K562 (cell line): ENCODE measurements around the gene UNC80. TPM values are rescaled to one million over a fixed set of nuclear protein-coding genes. Genes with fewer than 3 reads are reported as not detected.

Experiments
- ATAC-seq: fragments of 200-7000 bp; cut with Tn5 transposase; 3 replicates; pipeline ENCODE4 v1.9.1; 2020; ENCODE audit warnings: moderate library complexity
- BruUV-seq: library from RNA; stranded (reverse); fragments of 400-500 nt; replicated peaks from 2 replicates; lab custom pipeline; 2021; lab: Mats Ljungman, UMichigan
- CTCF ChIA-PET: fragments of 300-600 bp; formaldehyde crosslinking; extraction: SDS; loops from one replicate; lab custom pipeline; 2021; ENCODE audit warnings: low intra/inter-chr PET ratio; lab: Yijun Ruan, JAX
- POLR2A ChIA-PET: fragments of 300-600, 350-650 bp; sonication (Branson Sonifier 250); formaldehyde crosslinking; extraction: SDS; loops from one replicate; lab custom pipeline; 2021; ENCODE audit warnings: antibody characterized with exemption, inconsistent platforms; lab: Yijun Ruan, JAX
- DNase-seq, 4 experiments: peaks; one replicate each; pipeline versions ENCODE4 v3.0.0 to v3.0.0-alpha.2; 2011 to 2018; ENCODE audit warnings: low spot score in 3 of 4, mixed read lengths in 3 of 4; ENCODE audit errors: extremely low read depth in 1 of 4
- FAIRE-seq: peaks from 2 replicates; lab custom pipeline; 2011; peaks lifted over from hg19 to GRCh38; lab: Jason Lieb, UNC
- H2AFZ ChIP-seq: 2 replicates; pipeline ENCODE4 v1.6.0; 2011; ENCODE audit warnings: low read depth, low read length, control low read depth, inconsistent platforms
- H3K27ac ChIP-seq: fragments of 200-600 bp; 3 replicates; pipeline ENCODE4 v1.8.0; 2011; ENCODE audit warnings: low read depth, mild to moderate bottlenecking, control low read depth, inconsistent platforms, low read length, moderate library complexity, mixed read lengths; ENCODE audit errors: extremely low read depth
- H3K27me3 ChIP-seq, 2 experiments: fragments of 300-600 bp in 1 of 2; 2 replicates in 1 of 2; 3 replicates in 1 of 2; pipeline versions ENCODE4 v1.6.0 to v1.8.0; 2011; ENCODE audit warnings: inconsistent platforms in 2 of 2, low read length in 2 of 2, mild to moderate bottlenecking in 1 of 2, mixed read lengths in 1 of 2, moderate library complexity in 1 of 2; ENCODE audit not compliant: control insufficient read depth in 2 of 2, insufficient read depth in 2 of 2
- H3K36me3 ChIP-seq: fragments of 300-600 bp; 3 replicates; pipeline ENCODE4 v1.8.0; 2011; ENCODE audit warnings: mild to moderate bottlenecking, low read length, inconsistent platforms; ENCODE audit not compliant: control insufficient read depth, insufficient read depth
- H3K4me1 ChIP-seq, 2 experiments: fragments of 200-600 bp in 1 of 2; replicated peaks in 1 of 2; 2 replicates in 1 of 2; 3 replicates in 1 of 2; pipeline versions ENCODE4 v1.5.1 to v1.8.0; 2011; ENCODE audit warnings: inconsistent platforms in 2 of 2, low read length in 2 of 2, mild to moderate bottlenecking in 1 of 2, mixed read lengths in 1 of 2, moderate library complexity in 1 of 2; ENCODE audit not compliant: control insufficient read depth in 2 of 2, insufficient read depth in 2 of 2
- H3K4me2 ChIP-seq: 2 replicates; pipeline ENCODE4 v1.6.1; 2011; ENCODE audit warnings: low read length, control low read depth, inconsistent platforms, mixed read lengths; ENCODE audit not compliant: insufficient read depth
- H3K4me3 ChIP-seq: fragments of 200-600 bp; sonication (generic), shearing (Covaris generic); 2 replicates; pipeline ENCODE4 v1.5.1; 2016; ENCODE audit warnings: control low read depth, inconsistent platforms
- H3K79me2 ChIP-seq: fragments of 200-600 bp; 3 replicates; pipeline ENCODE4 v1.8.0; 2011; ENCODE audit warnings: low read length, inconsistent platforms; ENCODE audit not compliant: control insufficient read depth, insufficient read depth
- H3K9ac ChIP-seq, 2 experiments: 2 replicates each; pipeline versions ENCODE4 v1.6.0 to v1.6.1; 2011; ENCODE audit warnings: low read depth in 2 of 2, low read length in 2 of 2, control low read depth in 1 of 2, inconsistent platforms in 1 of 2, mild to moderate bottlenecking in 1 of 2, mixed read lengths in 1 of 2; ENCODE audit not compliant: insufficient read depth in 1 of 2
- H3K9me1 ChIP-seq: one replicate; pipeline ENCODE4 v1.6.0; 2011; ENCODE audit warnings: inconsistent platforms, mild to moderate bottlenecking, low read length, moderate library complexity; ENCODE audit not compliant: control insufficient read depth, insufficient read depth
- H3K9me3 ChIP-seq: replicated peaks from 2 replicates; pipeline ENCODE4 v1.5.1; 2011; ENCODE audit warnings: low read depth, low read length, inconsistent platforms; ENCODE audit not compliant: control insufficient read depth, insufficient read depth
- H4K20me1 ChIP-seq: replicated peaks from 2 replicates; pipeline ENCODE4 v1.6.1; 2011; ENCODE audit warnings: low read length, inconsistent platforms, mixed read lengths; ENCODE audit not compliant: control insufficient read depth, insufficient read depth
- CEBPZ ChIP-seq: fragments of 150-350 bp; IDR thresholded peaks from 2 replicates; pipeline ENCODE4 v1.6.1; 2014; ENCODE audit warnings: low read depth, mild to moderate bottlenecking, low read length, borderline replicate concordance
- ETV6 ChIP-seq, 3 experiments: fragments of 150-350 bp in 1 of 3; sonication (generic) in 1 of 3; formaldehyde crosslinking in 1 of 3; IDR thresholded peaks; 2 replicates each; pipeline versions ENCODE4 v1.6.1 to v1.8.0; 2014 to 2022; ENCODE audit warnings: borderline replicate concordance in 2 of 3, low read depth in 2 of 3, antibody characterized with exemption in 1 of 3, low read length in 1 of 3, mild to moderate bottlenecking in 1 of 3, missing genetic modification reagents in 1 of 3
- HSF4 ChIP-seq: fragments of 250-450 bp; sonication (Bioruptor Pico); IDR thresholded peaks from 2 replicates; pipeline ENCODE4 v2.1.2; 2022; ENCODE audit warnings: mild to moderate bottlenecking, moderate library complexity, borderline replicate concordance
- SLC30A9 ChIP-seq: fragments of 250-450 bp; sonication (Bioruptor Pico); IDR thresholded peaks from 2 replicates; pipeline ENCODE4 v1.8.0; 2022; ENCODE audit warnings: mild to moderate bottlenecking, moderate library complexity
- SMARCB1 ChIP-seq: IDR thresholded peaks from 2 replicates; pipeline ENCODE4 v1.6.1; 2011; ENCODE audit warnings: improper control_type of control experiment, low read depth; ENCODE audit not compliant: insufficient read length
- ZNF311 ChIP-seq: fragments of 250-450 bp; sonication (Bioruptor Pico); IDR thresholded peaks from 2 replicates; pipeline ENCODE4 v1.4.0; 2020; ENCODE audit warnings: mild to moderate bottlenecking, moderate library complexity
- ZNF717 ChIP-seq: fragments of 250-450 bp; sonication (Bioruptor Pico); IDR thresholded peaks from 2 replicates; pipeline ENCODE4 v1.5.0; 2021
- WGBS: fragments of 100-300 bp; shearing (Covaris generic); methylation state at CpG from one replicate; pipeline ENCODE4 v1.1.6; 2016; ENCODE audit warnings: low coverage, mixed read lengths; ENCODE audit not compliant: insufficient coverage; ENCODE audit errors: missing lambda C conversion rate; 5-methylcytosine and 5-hydroxymethylcytosine counted together
- in situ Hi-C: fragments of 300-500 bp; cut with MboI; formaldehyde crosslinking; loops from 4 replicates; pipeline ENCODE4 v1.15.0; 2018; ENCODE audit warnings: inconsistent platforms, mixed read lengths
- intact Hi-C: fragments of 100-400 bp; cut with micrococcal nuclease; formaldehyde crosslinking; loops from 2 replicates; pipeline ENCODE4 v1.14.2; 2022
- polyA plus RNA-seq, 8 experiments: library from polyadenylated mRNA; depleted of rRNA in 4 of 8; stranded (reverse) in 5 of 8; unstranded in 3 of 8; fragments of >200 nt; fragmentation: Nextera tagmentation in 2 of 8; fragmentation: Illumina TruSeq in 1 of 8; extraction: Ambion mirVana in 2 of 8; extraction: Trizol in 1 of 8; gene quantifications; 2 replicates each; pipeline versions ENCODE4 v1.2.1 to v1.2.3, GENCODE V29; 2011 to 2014; ENCODE audit warnings: inconsistent platforms in 1 of 8, missing spikeins in 1 of 8
- small RNA-seq: library from RNA; depleted of rRNA; stranded (forward); fragments of <200 nt; gene quantifications from one replicate; pipeline ENCODE3, GENCODE V24; 2014
- total RNA-seq, 7 experiments: library from RNA; depleted of rRNA in 6 of 7; stranded (reverse); fragments of >200 nt in 6 of 7; fragmentation: Illumina TruSeq in 2 of 7; extraction: Trizol in 2 of 7; gene quantifications; 2 replicates each; pipeline versions ENCODE4 v1.2.1 to v1.2.3, GENCODE V29; 2011 to 2021; ENCODE audit warnings: low replicate concordance in 1 of 7

UNC80 gene
- total and polyA plus RNA-seq, 9 of the 15 experiments (the other 6 are each of a cell fraction or from before 2014, with no cell fraction given) = under 0.01 to 0.04 (median 0.01) TPM; not detected in 5

- 46% methylated on average over 2 of the region's 2 CpGs for WGBS
- in situ Hi-C loops (no loop called here), intact Hi-C loops (no loop called here)
- Histone ChIP-seq H3K4me3 (no peak overlapping the region), H3K27ac (no peak overlapping the region), H2AFZ (no peak overlapping the region), H4K20me1 (no peaks in the 10 kb centered on the region), H3K9me3 (no peaks in the 10 kb centered on the region), H3K27me3 (no peaks in the 10 kb centered on the region), H3K36me3 (no peaks in the 10 kb centered on the region), H3K79me2 (no peaks in the 10 kb centered on the region), H3K9ac (no peak overlapping the region), H3K9me1 (no peaks in the 10 kb centered on the region), H3K4me1 (no peaks in the 10 kb centered on the region), H3K4me2 (no peak overlapping the region)
- DNase-seq (no peak), FAIRE-seq (no peak), ATAC-seq (no peak)
- ChIA-PET POLR2A (no interaction called here), CTCF (no interaction called here)
- TF ChIP-seq SLC30A9 (CRISPR knock-in tag) = no peak
- TF ChIP-seq ZNF311 (CRISPR knock-in tag) = no peak
- TF ChIP-seq ETV6 (IDR thresholded peaks at IDR 0.05; ENCODE audit: borderline replicate concordance in 1 of 2, low read depth in 2 of 2, low read length in 1 of 2) = no peak
- no peak for TF ChIP-seq ETV6 (CRISPR knock-in tag; IDR thresholded peaks at IDR 0.05; ENCODE audit: borderline replicate concordance)
- no peak for TF ChIP-seq SMARCB1
- no peak for TF ChIP-seq ZNF717
- TF ChIP-seq HSF4 (CRISPR knock-in tag) = no peak
- no peak for TF ChIP-seq CEBPZ
- no TSS peak for BruUV-seq
Observed at GRCh38 chr2:210046851-210047500, 275.3 kb downstream of the UNC80 start.

Small RNA genes within 50 kb of the gene (small RNA-seq; reads per million reads assigned to genes)
- not detected for gene RNA5SP118

Other genes with a start within 250 kb of the UNC80 start
- 33.5 and 37.1 TPM in 2 replicates for gene RPE, start 230.8 kb downstream of the UNC80 start, total RNA-seq (2014; rRNA removed)
- 53.4 and 54.3 TPM in 2 replicates for gene RPE, start 230.8 kb downstream of the UNC80 start, total RNA-seq (2014; rRNA removed; fragmentation: Illumina TruSeq; extraction: Trizol)
- 44.0 and 53.8 TPM in 2 replicates for gene RPE, start 230.8 kb downstream of the UNC80 start, total RNA-seq (2015; rRNA removed; fragmentation: Illumina TruSeq; extraction: Trizol)
- 47.7 and 49.5 TPM in 2 replicates for gene RPE, start 230.8 kb downstream of the UNC80 start, total RNA-seq (2021)
- gene RPE, start 230.8 kb downstream of the UNC80 start, polyA plus RNA-seq (2011; rRNA removed) = 46.0 and 65.3 TPM in 2 replicates
- 43.5 and 50.4 TPM in 2 replicates for gene RPE, start 230.8 kb downstream of the UNC80 start, polyA plus RNA-seq (2014; fragmentation: Illumina TruSeq; extraction: Trizol)
- gene RPE, start 230.8 kb downstream of the UNC80 start, polyA plus RNA-seq (2014; fragmentation: Nextera tagmentation; extraction: Ambion mirVana) = 10 to 100 TPM; 43.8 to 57.1 TPM
- 39.9 and 41.8 TPM in 2 replicates for gene RPE, start 230.8 kb downstream of the UNC80 start, polyA plus RNA-seq (2014; rRNA removed)